CD4-positive, alpha-beta T cell treated with Interferon alpha-2 for 1 hour (primary cell): Measurements from ENCODE around the gene UMAD1.
A peak's percentile ranks its signal among the peaks of the same experiment; 100 is the strongest.
"Not testable (repeated sequence)": the region's sequence is repeated elsewhere in the genome, so short reads cannot be mapped to it uniquely, and the experiment has no call there.

Experiments
- DNase-seq, 2 donors: peaks; one replicate each; pipeline ENCODE4 v3.0.0-alpha.2; 2020 to 2022

UMAD1 gene

GRCh38 chr7:7653593-7654187, 13.1 kb downstream of the UMAD1 start:
- peak in 1 of 2 donors; percentile 52 for DNase-seq

- no peak for DNase-seq
These were observed 14.6 kb downstream of the UMAD1 start for GRCh38 chr7:7654964-7655715.

DNA sequence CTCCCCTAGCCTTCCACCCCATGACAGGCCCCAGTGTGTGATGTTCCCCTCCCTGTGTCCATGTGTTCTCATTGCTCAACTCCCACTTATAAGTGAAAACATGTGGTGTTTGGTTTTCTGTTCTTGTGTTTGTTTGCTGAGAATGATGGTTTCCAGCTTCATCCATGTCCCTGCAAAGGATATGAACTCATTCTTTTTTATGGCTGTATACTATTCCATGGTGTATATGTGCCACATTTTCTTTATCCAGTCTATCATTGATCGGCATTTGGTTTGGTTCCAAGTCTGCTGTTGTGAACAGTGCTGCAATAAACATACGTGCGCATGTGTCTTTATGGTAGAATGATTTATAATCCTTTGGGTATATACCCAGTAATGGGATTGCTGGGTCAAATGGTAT, 15.9 kb downstream of the UMAD1 start:
- DNase-seq, result not testable (repeated sequence)

DNA sequence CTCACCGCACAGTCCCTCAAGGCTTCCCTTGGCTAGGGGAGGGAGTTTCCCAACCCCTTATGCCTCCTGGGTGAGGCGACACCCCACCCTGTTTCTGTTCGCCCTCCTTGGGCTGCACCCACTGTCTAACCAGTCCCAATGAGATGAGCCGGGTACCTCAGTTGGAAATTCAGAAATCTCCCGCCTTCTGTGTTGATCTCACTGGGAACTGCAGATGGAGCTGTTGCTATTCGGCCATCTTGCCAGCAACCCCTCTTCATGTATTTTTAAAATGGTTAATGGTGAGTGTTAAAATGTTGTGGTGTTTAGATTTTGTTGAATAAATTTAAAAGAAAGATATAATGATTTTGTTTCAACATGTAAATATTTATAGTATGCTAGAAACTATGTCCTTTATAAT, 22.0 kb downstream of the UMAD1 start:
- no peak for DNase-seq

- no peak for DNase-seq
These were observed 23.7 kb downstream of the UMAD1 start for GRCh38 chr7:7664291-7664690.

DNA sequence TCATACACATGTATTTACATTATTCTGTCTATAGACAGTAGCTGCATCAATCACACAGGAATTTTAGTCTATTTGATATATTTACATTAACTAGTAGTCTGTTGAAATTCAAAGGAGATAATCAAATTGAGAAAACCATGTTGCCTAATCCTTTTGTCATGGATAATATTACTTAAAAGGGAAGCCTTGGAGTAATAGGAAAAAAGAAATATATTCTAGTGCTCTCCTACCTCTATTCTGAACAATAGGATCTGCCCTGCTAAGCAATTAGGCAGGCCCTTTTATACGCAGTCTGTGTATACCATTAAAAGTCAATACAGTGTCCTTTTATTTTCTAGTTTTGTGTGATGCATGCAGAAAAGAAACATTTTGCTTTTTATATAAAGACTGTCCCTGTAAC, 24.5 kb downstream of the UMAD1 start:
- DNase-seq, result no peak

GRCh38 chr7:7667187-7667586, 26.6 kb downstream of the UMAD1 start:
- DNase-seq, result no peak

- no peak for DNase-seq
These were observed 28.2 kb downstream of the UMAD1 start for GRCh38 chr7:7668706-7669105.

- DNase-seq, result no peak
These were observed 29.9 kb downstream of the UMAD1 start for GRCh38 chr7:7670490-7670889.

- no peak for DNase-seq
These were observed 30.8 kb downstream of the UMAD1 start for GRCh38 chr7:7671361-7671760.

DNA sequence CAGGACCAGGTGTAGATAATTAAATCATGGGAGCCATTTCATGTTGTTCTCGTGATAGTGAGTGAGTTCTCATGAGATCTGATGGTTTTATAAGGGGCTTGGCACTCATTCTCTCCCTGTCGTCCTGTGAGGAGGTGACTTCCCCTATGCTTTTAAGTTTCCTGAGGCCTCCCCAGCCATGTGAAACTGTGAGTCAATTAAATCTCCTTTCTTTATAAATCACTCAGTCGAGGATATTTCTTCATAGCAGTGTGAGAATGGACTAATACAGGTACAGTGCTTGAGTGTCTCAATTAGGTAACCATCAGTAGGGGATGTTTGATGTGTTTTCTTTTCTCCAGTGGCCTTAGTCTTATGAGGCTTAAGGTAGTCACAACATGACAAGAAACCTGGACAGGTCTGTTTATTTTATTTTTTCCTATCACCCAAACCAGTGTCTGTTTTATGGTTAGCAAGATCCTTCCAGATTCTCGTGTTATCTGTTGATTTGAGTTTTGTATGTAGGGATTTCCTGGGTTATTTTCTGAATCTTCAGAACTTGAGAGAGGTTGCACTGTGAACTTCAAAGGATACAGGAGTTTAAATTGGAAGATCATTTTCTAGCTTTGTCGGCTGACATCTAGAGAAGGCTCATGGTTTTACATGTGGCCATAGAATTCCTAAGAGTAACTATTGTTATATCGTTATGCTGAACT, 32.1 kb downstream of the UMAD1 start:
- no peak for DNase-seq

GRCh38 chr7:7673240-7673550, 32.6 kb downstream of the UMAD1 start:
- DNase-seq, result peak in 1 of 2 donors; percentile 23

GRCh38 chr7:7675686-7676085, 35.1 kb downstream of the UMAD1 start:
- DNase-seq, result no peak

DNA sequence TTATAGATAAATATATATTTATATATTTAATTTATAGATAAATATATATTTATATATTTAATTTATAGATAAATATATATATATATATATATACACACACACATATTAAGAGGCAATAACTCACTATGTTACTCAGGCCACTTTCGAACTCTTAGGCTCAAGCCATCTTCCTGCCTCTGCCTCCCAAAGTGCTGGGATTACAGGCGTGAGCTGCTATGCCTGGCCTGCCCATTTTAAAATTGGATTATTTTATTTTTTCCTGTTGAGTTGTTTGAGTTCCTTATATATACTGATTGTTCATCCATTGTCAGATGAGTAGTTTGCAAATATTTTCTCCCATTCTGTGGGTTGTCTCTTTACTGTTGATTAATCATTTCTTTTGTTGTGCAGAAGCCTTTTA, 39.1 kb downstream of the UMAD1 start:
- not testable (repeated sequence) for DNase-seq

- peak; percentile 44 to 76 for DNase-seq
These were observed 40.8 kb downstream of the UMAD1 start for GRCh38 chr7:7681191-7681935.

DNA sequence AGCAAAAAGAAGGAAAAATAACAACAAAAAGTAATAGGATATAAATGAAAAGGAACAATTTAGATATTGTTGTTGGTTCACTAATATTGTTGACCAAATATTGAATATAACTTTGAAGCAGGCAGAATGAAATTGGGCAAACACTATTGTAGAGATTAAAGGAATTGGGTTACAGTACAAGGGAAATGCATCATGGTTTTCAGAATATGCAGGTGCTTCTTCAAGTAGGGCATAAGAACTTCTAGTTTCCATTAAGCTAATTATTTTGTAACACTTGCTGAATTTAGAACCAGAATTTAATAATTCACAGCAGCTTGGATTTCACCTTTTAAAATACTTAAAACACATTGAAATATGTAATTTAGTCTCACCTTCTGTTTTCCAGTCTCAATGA, 41.4 kb downstream of the UMAD1 start:
- DNase-seq, result no peak

- DNase-seq, result no peak
These were observed 42.3 kb downstream of the UMAD1 start for GRCh38 chr7:7682861-7683260.

GRCh38 chr7:7686811-7687508, 46.4 kb downstream of the UMAD1 start:
- DNase-seq, result no peak

GRCh38 chr7:7687800-7688199, 47.2 kb downstream of the UMAD1 start:
- DNase-seq, result no peak

GRCh38 chr7:7688310-7688709, 47.8 kb downstream of the UMAD1 start:
- DNase-seq, result no peak

DNA sequence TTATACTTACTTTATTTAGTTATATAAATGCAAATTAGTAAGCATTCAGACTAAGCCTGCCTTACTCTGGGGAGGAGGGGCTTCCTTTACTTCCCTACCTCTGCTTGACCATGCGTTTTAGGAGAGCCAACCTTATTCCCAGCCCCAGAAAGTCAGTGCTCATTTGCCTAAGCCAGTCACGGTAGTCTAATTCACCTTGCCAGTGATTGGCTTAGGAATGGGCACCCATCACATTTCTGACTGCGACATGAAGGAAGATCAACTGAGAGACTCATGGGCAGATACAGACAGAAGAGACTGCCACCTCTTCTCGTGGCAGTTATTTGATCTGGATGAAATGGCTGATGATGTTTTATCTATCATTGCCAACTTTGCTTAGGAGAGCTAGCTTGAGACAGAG, 48.4 kb downstream of the UMAD1 start:
- DNase-seq, result no peak

- DNase-seq, result no peak
These were observed 53.3 kb downstream of the UMAD1 start for GRCh38 chr7:7693881-7694280.

- no peak for DNase-seq
These were observed 54.0 kb downstream of the UMAD1 start for GRCh38 chr7:7694542-7694941.
